GM18858 (cell line): ENCODE data around the gene RUVBL2.

Experiments
- ATAC-seq: cut with Tn5 transposase; IDR thresholded peaks from one replicate; pipeline ENCODE4 v1.9.1; 2021; ENCODE audit not compliant: unreplicated experiment

RUVBL2 gene

GRCh38 chr19:48963371-48964204 lies 30.1 kb upstream of the RUVBL2 start:
- ATAC-seq = no peak

- ATAC-seq = no peak
Measured at GRCh38 chr19:48964205-48965039, 29.3 kb upstream of the RUVBL2 start.

GRCh38 chr19:48965040-48965805 lies 28.5 kb upstream of the RUVBL2 start, which contains the start of gene FTL:
FTL (plus strand) TSS chr19:48965309; CDS start chr19:48965508, 199 bp downstream.
- ATAC-seq = peak; percentile 42

DNA sequence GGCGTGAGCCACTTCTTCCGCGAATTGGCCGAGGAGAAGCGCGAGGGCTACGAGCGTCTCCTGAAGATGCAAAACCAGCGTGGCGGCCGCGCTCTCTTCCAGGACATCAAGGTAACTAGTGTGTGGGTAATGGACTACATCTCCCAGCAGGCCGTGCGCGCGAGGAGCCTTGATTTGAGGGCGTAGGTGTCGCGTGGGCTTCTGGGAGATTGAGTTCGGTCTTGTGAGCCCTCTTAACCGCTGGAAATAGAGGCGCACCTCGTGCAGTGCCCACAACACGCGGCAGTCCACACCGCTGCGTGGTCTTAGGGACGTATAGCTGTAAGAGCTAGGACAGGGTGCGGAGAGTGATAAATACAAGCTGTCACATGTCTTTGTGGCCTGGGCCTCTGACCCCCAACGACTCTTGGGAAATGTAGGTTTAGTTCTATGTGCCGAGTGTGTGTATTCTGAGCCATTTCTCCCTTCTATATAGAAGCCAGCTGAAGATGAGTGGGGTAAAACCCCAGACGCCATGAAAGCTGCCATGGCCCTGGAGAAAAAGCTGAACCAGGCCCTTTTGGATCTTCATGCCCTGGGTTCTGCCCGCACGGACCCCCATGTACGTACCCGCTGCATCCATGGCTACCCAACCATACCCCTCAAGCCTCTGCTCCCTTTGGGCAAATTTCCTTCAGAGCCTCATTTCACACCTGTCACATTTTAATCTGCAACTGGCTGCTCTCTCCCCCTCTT lies 27.7 kb upstream of the RUVBL2 start:
- peak; percentile 16 for ATAC-seq

DNA sequence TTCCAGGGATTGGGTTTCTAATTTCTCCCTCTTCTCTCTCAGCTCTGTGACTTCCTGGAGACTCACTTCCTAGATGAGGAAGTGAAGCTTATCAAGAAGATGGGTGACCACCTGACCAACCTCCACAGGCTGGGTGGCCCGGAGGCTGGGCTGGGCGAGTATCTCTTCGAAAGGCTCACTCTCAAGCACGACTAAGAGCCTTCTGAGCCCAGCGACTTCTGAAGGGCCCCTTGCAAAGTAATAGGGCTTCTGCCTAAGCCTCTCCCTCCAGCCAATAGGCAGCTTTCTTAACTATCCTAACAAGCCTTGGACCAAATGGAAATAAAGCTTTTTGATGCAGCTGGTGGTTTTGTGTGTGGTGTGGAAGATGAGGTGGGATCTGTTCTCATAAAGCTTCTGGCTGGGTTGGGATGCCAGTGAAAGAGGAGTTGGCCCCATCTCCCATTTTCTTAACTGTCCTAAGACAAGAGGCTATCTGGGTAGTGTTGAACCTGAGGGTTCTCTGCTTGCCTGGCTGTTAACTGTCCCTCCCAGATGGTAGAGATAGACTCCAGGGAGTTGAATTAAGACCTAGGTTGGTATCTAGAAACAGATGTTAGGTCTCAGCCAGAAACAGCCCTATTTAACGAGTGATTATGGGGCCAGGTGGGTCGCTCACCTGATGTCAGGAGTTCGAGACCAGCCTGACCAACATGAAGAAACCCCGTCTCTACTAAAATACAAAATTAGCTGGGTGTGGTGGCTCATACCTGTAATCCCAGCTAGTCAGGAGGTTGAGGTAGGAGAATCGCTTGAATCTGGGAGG lies 26.9 kb upstream of the RUVBL2 start:
- ATAC-seq = no peak

DNA sequence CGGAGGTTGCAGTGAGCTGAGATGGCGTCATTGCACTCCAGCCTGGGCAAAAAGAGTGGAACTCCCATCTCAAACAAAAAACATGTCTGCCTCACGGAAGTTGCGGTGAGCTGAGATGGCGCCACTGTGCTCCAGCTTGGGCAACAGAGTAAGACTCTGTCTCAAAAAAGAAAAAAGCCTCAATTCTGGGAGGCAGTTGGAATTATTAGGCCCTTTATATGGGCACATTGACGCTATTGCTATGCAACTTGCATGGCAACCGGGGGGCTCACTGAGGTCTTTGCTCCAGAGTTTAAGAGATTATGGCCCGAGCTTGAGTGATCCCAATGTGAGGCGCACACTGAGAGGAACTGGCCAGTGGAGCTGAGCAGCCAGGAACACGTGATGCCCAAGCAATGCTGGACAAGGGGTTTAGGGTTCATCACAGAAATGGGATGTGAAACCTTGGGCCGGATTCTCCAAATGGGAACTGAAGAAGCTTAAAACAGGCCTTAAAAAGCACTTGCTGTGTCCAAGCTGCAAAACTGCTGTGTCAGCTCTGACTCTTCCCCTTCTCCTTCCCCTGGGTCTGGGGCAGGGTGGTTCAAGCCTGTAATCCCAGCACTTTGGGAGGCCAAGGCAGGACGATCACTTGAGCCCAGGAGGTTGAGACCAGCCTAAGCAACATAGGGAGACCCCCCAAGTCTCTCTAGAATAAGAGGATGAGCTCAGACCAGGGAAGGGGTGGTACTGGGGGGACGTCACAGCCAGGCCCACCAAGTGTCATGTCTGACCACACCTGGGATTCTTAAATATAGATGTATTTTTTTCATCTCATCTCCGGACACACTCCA lies 26.1 kb upstream of the RUVBL2 start:
- ATAC-seq = no peak

DNA sequence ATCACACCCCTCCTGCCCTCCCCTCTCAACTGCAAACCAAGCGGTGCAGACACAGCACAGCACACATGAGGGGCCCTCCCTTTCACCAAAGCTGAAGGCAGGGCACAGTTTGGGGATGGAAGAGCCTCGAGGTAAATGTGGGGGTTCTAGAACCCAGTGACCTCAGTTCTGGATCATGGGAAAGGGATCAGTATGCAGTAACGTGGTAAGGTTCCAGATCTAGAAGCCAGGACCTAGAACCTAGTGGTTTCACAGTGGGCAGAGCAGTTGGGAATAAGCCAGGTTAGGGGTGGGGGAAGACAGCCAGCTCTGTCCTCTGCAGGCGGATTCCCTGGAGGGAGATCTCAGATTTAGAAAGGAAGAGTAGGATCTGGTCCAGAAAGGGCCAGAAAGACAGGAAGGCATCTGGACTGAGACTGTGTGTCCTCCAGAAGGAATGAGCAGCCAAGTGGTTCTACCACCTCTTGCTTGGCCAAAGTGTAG lies 25.5 kb upstream of the RUVBL2 start:
- ATAC-seq = no peak

DNA sequence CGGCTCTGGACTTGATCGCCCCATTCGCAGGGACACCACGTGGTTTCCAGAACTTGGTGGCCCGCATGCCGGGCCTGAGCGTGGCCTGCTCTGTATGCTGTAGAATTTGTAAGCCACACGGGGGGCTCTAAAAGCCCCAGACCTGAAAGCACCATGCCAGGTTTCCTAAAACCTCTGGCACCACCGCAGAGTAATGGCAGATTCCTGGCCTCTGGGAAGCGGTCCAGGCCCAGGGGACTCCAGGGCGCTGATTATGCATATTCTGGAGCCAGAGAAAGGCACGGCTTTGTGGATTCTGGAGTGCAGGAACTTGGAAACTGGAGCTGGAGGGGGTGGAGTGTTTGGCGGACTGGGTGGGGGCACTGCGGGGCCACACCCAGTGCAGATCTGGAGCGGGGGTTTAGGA lies 24.9 kb upstream of the RUVBL2 start:
- ATAC-seq = no peak

- ATAC-seq = no peak
Measured at GRCh38 chr19:48969276-48970138, 24.2 kb upstream of the RUVBL2 start.

DNA sequence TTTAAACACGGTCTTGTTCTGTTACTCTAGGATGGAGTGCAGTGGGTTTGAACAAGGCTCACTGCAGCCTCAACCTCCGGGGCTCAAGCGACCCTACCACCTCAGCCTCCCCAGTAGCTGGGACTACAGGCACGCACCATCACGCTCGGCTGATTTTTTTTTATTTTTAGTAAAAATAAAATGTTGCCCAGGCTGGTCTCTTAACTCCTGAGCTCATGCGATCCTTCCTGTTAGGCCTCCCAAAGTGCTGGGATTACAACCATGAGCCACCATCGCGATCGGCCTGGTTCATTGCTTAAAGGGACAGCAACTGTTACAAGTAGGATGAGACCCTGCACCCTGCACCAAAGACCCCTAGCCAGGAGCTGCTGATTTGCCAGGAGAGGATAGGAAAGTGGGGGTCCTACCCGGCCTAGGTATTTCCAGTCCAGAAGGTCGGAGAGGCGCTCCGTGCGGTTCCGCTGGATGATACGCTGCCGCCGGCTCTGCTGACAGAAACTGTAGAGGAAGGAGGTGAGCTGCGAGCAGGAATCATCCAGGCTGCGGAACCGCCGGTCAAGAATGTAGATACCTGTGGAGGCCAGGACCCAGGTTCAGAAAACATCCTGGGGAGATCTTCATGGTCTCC lies 23.4 kb upstream of the RUVBL2 start:
- no peak for ATAC-seq

DNA sequence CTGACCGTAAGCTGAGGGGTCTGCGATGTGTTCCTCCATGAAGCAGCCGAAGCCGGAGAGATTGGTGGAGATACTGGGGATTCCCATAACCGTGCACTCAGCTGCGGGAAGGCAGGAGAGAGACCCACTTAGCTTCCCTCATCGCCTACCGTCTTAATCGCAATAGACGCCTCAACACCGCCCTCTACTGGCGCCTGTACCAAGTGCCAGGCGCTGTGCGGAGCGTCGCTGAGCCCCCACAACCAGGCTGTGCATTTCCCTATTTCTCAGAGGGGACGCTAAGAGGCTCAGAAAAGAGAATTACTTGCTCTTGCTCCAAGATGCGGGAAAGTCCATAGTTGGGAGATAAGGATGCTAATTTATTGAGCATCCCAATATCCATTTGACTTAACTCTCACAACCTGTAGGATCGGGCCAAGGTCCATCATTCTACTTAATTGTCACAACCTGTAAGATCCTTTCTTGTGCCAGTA lies 22.7 kb upstream of the RUVBL2 start:
- ATAC-seq = no peak

- no peak for ATAC-seq
Measured at GRCh38 chr19:48975947-48976847, 17.5 kb upstream of the RUVBL2 start.

DNA sequence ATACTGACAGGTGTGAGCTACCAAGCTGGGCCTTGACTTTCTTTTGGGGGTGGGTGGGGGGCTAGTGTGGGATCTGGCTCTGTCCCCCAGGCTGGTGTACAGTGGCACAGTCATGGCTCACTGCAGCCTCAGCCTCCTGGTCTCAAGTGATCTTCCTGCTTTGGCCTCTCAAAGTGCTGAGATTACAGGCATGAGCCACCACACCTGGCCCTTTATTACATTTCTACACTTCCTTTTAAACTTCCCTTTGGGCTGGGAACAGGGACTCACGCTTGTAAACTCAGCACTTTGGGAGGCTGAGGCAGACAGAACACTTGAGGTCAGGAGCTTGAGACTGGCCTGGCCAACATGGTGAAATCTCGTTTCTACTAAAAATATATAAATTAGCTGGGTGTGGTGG lies 16.6 kb upstream of the RUVBL2 start:
- ATAC-seq = no peak

- no peak for ATAC-seq
Measured at GRCh38 chr19:48982280-48982679, 11.4 kb upstream of the RUVBL2 start.

GRCh38 chr19:48985711-48986110 lies 8.0 kb upstream of the RUVBL2 start:
- no peak for ATAC-seq

- no peak for ATAC-seq
Measured at GRCh38 chr19:48986211-48986610, 7.5 kb upstream of the RUVBL2 start.
